ENCODE measurements around the gene COL20A1.
"Not testable (repeated sequence)": the region's sequence is repeated elsewhere in the genome, so short reads cannot be mapped to it uniquely, and the experiment has no call there.

The COL20A1 gene

DNA sequence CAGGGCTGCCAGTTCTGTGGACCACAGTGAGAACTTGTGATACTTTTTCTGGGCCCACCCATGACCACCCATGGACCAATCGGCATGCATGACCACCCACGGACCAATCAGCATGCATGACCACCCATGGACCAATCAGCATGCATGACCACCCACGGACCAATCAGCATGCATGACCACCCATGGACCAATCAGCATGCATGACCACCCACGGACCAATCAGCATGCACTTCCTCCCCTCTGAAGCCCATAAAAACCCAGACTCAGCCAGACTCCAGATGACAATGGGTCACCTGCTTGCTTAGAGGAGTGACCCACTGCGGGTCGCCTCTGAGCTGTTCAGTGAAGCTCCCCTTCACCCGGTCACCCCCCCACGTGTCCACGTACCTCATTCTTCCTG, 86.9 kb downstream of the COL20A1 start:
- not testable (repeated sequence) for DNase-seq

DNA sequence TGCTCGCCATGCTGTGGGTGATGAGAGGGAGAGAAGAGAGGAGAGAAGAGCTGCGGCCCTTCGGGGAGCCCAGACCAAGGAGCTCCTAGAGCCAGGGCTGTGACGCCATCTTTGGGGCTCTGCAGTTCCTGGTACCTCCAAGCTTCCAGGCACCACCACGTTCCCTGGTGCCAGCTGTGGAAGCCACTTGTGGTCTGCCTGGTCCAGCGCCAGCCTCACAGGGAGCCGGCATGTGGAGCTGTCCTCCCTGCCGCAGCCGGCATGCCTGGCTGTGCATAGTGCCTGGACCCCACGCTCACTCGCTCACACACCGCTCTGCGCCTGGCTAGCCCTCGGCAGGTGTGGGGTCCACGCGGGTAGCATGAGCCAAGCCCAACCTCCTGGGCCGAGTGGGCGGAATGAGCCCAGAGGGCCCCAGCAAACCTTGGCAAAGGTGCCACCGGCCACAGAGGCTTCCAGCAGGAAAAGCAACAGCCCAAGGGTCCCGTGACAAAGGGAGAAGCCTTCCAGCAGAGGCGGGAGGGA, 87.4 kb downstream of the COL20A1 start:
- no peak for DNase-seq

DNA sequence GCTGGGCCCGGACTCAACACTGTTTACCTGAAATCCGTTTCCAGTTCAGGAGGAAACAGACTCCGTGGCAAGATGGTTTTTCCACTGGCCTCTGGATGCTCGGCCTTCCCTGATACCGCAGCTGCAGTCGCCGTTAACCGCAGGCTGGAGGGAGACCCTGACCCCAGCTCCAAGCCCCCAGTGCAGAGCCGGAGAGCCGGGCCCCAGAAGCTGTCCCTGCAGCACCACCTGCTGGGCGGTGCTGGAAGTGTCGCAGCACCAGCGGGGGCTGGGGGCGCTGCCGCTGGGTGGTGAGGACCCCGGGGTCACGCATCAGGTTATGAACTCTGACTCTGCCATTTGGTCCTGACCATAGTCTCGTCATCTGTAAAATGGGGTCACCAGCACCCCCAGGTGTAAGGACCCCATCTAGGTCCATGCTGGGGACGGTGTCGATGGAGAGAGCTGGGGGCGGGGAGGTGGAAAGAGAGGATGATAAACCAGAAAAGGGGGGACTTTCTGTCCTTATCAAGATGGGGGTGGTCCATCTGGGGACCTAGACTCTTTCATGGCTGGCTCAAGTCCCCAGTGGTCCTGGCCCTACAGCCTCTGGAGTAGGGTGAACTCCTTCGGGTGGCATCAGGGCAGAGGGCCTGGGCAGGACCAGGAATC, 88.9 kb downstream of the COL20A1 start:
- peak; percentile 13 to 18 for DNase-seq

DNA sequence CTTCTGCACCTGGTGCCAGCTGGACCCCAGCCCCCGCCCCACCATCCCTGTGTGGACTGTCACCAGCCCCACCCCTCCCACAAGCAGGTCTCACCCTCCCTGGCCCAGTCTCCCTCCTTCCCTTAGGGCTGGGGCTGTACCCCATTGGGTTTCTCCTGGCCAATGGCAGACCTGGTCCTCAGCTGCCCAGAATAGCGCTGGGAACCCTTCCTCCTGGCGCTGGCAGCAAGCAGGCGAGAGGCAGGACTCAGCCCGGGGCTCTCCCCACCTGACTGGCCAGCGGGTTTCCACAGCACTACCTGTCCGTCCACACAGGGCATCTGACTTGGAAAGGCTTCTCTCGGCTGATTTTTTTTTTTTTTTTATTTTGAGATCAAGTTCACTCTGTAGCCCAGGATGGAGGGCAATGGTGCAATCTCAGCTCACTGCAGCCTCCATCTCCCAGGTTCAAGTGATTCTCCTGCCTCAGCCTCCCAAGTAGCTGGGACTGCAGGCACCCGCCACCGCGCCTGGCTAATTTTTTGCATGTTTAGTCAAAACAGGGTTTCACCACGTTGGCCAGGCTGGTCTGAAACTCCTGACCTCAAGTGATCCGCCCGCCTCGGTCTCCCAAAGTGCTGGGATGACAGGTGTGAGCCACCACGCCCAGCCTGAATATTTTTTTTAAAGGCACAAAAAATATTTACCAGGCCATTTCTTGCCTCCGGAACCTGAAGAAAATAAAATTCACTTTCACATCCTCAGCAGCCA, 89.7 kb downstream of the COL20A1 start:
- DNase-seq, result no peak

DNA sequence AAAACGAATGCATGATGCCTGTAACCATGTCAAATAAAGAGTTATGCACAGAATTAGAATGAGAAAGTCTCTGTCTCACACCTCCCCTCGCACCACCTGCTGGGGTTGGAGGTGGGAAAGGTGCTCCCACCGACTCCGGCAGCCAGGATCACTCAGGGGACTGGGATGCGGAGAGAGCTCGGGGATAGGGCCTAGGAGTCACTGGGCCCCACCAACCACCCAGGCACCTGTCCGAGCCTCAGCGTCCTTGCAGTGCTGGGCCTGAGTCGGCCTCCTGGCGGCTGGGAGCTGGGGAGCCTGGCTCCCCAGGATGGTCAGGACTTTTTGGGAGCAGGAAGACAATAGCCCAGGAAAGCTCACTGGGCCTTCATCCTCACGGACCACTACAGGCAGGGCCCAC, 90.6 kb downstream of the COL20A1 start:
- DNase-seq, result no peak

DNA sequence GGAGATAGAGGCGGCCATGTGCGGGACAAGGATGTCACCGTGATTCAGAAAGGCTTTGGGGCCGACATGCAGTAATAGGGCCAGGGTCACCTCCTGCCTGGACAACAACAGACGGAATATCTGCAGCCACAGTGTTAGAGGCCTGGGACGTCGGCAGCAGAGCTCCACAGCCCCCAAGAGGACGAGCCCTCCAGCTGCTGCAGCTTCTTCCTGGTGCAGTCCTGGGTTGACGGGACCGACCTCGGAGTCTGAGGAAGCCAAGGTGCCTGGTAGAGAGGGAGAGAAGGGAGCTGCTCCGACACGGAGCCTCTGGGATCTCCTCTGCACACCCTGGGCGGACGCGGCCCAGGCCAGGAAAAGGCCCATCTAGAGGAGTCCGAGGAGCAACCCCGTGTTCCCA, 91.3 kb downstream of the COL20A1 start:
- DNase-seq, result no peak

Measured in activated CD4-positive, alpha-beta T cell treated with anti-CD3 and anti-CD28 coated beads, Interleukin-2, amount 50 U/mL, for 4 hours (primary cell).